NCI-H2171 (cell line): ENCODE results near the gene NIT2.
A peak's percentile ranks its signal among the peaks of the same experiment; 100 is the strongest.
"Not testable (repeated sequence)": the region's sequence is repeated elsewhere in the genome, so short reads cannot be mapped to it uniquely, and the experiment has no call there.

Experiments
- DNase-seq: peaks from one replicate; lab custom pipeline; 2025; lab: John Stamatoyannopoulos, UW

Gene NIT2, protein sequence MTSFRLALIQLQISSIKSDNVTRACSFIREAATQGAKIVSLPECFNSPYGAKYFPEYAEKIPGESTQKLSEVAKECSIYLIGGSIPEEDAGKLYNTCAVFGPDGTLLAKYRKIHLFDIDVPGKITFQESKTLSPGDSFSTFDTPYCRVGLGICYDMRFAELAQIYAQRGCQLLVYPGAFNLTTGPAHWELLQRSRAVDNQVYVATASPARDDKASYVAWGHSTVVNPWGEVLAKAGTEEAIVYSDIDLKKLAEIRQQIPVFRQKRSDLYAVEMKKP

GRCh38 chr3:100334488-100335351 lies at the start of gene NIT2:
Gene NIT2 (plus strand): TSS chr3:100334757. CDS start chr3:100334792, 35 bp downstream.
- peak; percentile 64 for DNase-seq

- DNase-seq, result no peak
Measured at GRCh38 chr3:100288288-100288894, 46.2 kb upstream of the NIT2 start.

GRCh38 chr3:100289339-100289738 lies 45.2 kb upstream of the NIT2 start:
- no peak for DNase-seq

DNA sequence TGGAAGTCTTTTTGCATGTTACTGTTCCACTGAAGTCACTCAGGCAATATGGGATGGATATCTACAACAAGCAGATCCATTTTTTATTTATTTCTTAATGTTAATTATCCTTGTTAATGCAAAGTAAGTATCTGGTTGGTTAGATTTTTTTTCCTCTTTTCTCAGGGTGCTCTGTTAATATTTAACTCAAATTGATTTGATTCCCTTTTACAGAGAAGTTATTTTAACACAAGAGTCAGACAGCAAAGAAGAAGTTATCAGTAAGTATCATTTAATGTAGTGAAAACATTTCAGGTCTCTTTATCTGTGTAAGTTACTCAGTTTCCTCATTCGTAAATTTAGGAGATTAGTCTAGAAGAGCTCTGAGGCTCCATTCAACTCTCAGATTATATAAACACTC lies 39.5 kb upstream of the NIT2 start:
- DNase-seq, result no peak

- DNase-seq, result no peak
Measured at GRCh38 chr3:100297784-100298183, 36.8 kb upstream of the NIT2 start.

GRCh38 chr3:100299016-100299415 lies 35.5 kb upstream of the NIT2 start:
- no peak for DNase-seq

DNA sequence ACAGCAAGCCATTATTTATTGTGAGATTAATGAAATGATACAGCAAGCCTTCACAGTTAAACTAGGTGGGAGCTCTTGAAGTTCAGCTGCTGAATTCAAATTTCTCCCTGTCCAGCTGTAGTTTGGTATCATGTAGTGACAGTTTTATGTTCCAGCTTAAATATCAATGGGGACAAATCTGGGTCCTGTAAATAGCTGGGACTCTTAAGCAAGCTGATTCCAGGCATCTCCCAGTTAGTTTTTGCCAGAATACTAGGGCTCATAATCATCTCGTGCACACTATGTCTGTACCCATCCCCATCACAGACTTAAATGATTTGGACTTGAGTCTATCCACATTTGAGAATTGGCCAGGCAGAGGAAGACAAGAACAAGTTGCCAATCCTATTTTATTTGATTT lies 27.9 kb upstream of the NIT2 start:
- DNase-seq, result no peak

DNA sequence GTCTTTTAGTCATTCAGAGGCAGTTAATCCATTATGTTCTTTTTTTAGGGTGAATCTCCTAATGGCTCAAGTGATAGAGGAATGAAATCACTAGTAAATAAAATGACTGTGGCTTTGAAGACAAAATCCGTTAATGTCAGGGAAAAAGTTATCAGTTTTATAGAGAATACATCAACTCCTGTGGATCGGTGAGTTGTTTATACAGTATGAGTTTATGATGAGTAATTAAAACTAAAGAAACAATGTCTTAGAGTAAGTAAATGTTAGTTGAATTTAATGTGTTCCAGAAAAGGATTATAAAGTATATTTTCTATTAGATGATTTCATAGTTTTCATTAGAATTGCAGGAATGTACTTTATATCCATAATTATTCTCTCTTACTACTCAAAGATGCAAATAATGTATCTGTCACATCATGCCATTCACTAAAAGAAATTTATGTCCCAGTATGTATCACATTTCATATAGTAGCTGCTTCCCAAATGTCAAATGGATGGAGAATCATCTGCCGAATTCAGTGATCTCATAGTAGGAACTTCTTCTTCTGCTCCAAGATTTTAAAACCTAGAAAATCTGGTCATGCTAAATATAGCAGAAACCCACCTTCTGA lies 24.1 kb upstream of the NIT2 start:
- DNase-seq, result no peak

GRCh38 chr3:100311011-100311410 lies 23.5 kb upstream of the NIT2 start:
- no peak for DNase-seq

DNA sequence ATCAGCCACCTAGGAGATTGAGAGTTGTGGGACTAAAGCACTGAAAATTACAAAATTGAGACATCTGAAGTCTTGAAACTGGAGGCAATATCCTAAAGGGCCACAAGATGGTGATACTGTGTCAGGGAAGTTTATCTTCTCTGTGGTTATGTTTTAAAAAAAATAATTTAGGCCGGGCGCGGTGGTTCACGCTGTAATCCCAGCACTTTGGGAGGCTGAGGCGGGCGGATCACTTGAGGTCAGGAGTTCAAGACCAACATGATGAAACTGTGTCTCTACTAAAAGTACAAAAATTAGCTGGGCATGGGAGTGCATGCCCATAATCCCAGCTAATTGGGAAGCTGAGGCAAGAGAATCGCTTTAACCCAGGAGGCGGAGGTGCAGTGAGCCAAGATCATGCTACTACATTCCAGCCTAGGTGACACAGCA lies 17.9 kb upstream of the NIT2 start:
- DNase-seq, result peak; percentile 51

DNA sequence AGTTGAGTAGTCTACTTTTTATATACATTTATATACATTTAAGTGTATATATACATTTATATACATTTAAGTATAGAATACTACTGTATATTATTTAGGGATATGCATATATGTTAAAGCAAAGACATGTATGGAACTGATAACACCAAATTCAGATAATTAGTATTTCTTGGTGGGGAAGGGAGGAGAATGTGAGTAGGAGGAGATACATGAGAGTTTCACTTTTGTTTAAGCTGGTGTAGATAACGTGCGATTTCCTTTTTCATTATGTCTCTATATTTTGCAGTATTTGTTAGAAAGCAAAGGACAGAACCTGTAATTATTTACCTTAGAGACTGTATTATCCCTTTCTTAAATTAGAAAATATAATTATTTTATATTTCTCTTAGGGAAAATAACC lies 16.6 kb upstream of the NIT2 start:
- no peak for DNase-seq

DNA sequence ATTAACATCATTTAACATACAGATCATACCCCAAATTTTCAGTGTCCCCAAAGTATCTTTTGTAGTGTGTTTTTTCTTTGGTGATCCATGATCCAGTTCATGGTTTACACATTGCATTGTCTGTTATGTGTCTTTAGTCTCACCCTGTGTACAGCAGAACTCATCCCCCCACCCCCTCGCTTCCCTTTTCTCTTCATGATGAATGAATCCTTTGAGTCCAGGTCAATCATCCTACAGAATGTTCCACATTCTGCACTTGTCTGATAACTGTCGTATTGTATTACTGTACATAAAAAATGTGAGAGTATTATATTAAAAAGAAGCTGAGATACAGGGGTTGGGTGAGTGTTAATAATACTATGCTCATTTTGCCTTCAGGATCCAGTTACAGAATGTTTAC lies 14.6 kb upstream of the NIT2 start:
- DNase-seq, result no peak

- DNase-seq, result no peak
Measured at GRCh38 chr3:100324044-100324443, 10.5 kb upstream of the NIT2 start.

GRCh38 chr3:100325827-100326226 lies 8.7 kb upstream of the NIT2 start:
- DNase-seq, result no peak

GRCh38 chr3:100327377-100327776 lies 7.2 kb upstream of the NIT2 start:
- DNase-seq, result not testable (repeated sequence)

- DNase-seq, result no peak
Measured at GRCh38 chr3:100329800-100330489, 4.6 kb upstream of the NIT2 start.

- DNase-seq, result no peak
Measured at GRCh38 chr3:100330651-100331050, 3.9 kb upstream of the NIT2 start.

DNA sequence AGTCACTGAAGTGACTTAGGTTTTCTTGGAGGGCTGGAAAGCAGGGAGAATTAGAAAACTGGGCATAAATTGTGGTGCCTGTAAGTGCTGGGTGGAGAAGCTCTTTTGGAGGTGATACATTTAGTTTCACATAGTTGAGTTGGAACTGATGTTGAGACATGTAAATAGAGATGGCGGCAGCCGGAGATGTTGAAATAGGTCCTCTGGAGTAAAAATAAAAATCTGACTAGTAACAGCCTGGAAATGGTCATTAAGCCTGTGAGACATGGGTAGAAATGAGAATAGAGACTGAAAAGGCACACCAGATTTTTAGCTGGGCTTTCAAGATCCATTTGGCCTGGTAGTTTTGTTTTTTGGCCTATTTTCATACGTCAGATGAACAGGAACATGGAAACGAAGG lies 2.9 kb upstream of the NIT2 start:
- no peak for DNase-seq

DNA sequence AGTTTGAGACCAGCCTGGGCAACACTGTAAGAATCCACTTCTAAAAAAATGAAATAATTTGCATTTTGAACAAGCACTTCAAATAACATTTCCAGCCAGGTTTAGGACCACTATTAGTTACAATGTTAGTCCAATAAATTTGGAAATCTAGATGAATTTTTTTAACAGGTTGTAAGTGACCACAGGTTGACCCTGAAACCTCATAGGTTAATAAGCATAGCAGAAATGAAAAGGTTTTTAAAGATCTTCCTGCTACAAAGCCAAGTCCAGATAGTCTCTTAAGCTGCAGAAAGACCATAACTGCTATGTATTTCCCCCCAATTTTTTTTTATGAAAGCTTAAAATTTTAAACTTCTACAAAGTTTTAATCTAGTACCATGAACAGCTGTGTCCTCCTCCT lies 1.5 kb upstream of the NIT2 start:
- no peak for DNase-seq

DNA sequence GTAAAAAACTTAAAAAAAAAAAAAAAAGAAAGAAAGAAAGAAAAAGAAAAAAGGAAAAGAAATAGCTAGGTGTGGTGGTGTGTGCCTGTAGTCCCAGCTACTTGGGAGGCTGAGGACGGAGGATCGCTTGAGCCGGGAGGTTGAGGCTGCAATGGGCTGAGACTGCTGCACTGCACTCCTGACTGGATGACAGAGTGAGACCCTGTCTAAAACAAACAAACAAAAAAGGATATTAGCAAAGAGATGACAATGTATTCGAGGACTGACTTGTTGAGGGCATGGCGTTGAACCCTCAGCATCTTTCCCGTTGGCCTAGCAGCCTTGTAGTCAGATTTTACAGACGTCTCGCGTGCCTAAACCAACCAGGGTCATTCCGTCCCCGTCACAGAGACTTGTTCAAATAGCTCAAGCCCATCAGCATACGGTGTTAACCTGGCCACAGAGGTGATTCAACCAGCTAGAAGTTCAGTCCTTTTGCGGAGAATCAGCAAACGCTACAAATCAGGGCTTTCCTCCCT lies 528 bp upstream of the NIT2 start:
- DNase-seq, result no peak

GRCh38 chr3:100335434-100335833 lies 877 bp downstream of the NIT2 start:
- DNase-seq, result no peak

GRCh38 chr3:100336229-100336628 lies 1.7 kb downstream of the NIT2 start:
- DNase-seq, result not testable (repeated sequence)
